ENCODE data around the gene SOWAHB. TPM values are rescaled to one million over a fixed set of nuclear protein-coding genes. Genes with fewer than 3 reads are reported as not detected.

The SOWAHB gene
- total RNA-seq, 1 experiment from 2014 or later, result 6.2 TPM

GRCh38 chr4:76886848-76887441 is 11.0 kb downstream of the SOWAHB start:
- no peaks in the 10 kb centered on the region for H3K79me2 ChIP-seq (ENCODE audit: low read depth)
- H3F3A ChIP-seq (ENCODE audit: insufficient read depth, low read depth), result no peaks in the 10 kb centered on the region; the same call in 1 of the 2 replicates
- ChIA-PET CTCF (no interaction called here), POLR2A (ENCODE audit: unreplicated experiment) (no interaction called here)
- H3K4me1 ChIP-seq (replicated peaks; ENCODE audit: insufficient read depth), result peaks cover 17% of the 10 kb centered on the region
- H4K20me1 ChIP-seq (ENCODE audit: insufficient read depth), result no peaks in the 10 kb centered on the region
- H3K9me3 ChIP-seq (ENCODE audit: insufficient read depth, low read depth), result no peaks in the 10 kb centered on the region
- intact Hi-C loops (cut with micrococcal nuclease; ENCODE audit: unreplicated experiment), result no loop called here
- H3K4me2 ChIP-seq, result no peak overlapping the region
- TF ChIP-seq EZH2 (IDR thresholded peaks at IDR 0.05; ENCODE audit: low read depth) (no peak), CTCF (conservative IDR thresholded peaks at IDR 0.05) (no peak)
- H2AFZ ChIP-seq, result no peak overlapping the region
- DNase-seq, result no peak
- no peak overlapping the region for H3K4me3 ChIP-seq
- H3K27me3 ChIP-seq (ENCODE audit: insufficient read depth, low read depth), result no peaks in the 10 kb centered on the region
- H3K27ac ChIP-seq, result no peak overlapping the region
- no peaks in the 10 kb centered on the region for H3K36me3 ChIP-seq (ENCODE audit: low read depth)
- no TSS peak for BruUV-seq (replicated peaks)
- no peaks in the 10 kb centered on the region; the same call in 1 of the 2 replicates for H3K9me2 ChIP-seq (ENCODE audit: insufficient read depth)

GRCh38 chr4:76886214-76886613 is 11.7 kb downstream of the SOWAHB start:
- intact Hi-C loops (cut with micrococcal nuclease; ENCODE audit: unreplicated experiment), result no loop called here
- no peak for DNase-seq
- Histone ChIP-seq H3F3A (ENCODE audit: insufficient read depth, low read depth) (no peaks in the 10 kb centered on the region), H3K9me2 (ENCODE audit: insufficient read depth) (no peaks in the 10 kb centered on the region), H3K4me1 (replicated peaks; ENCODE audit: insufficient read depth) (peaks cover 17% of the 10 kb centered on the region), H3K36me3 (ENCODE audit: low read depth) (no peaks in the 10 kb centered on the region), H3K4me2 (no peak overlapping the region), H3K27ac (no peak overlapping the region), H3K79me2 (ENCODE audit: low read depth) (no peaks in the 10 kb centered on the region), H3K27me3 (ENCODE audit: insufficient read depth, low read depth) (no peaks in the 10 kb centered on the region), H2AFZ (no peak overlapping the region), H3K4me3 (no peak overlapping the region), H4K20me1 (ENCODE audit: insufficient read depth) (no peaks in the 10 kb centered on the region), H3K9me3 (ENCODE audit: insufficient read depth, low read depth) (no peaks in the 10 kb centered on the region)
- CTCF ChIA-PET, result no interaction called here
- BruUV-seq (replicated peaks), result no TSS peak
- POLR2A ChIA-PET (ENCODE audit: unreplicated experiment), result no interaction called here
- TF ChIP-seq CTCF (conservative IDR thresholded peaks at IDR 0.05), result no peak
- TF ChIP-seq EZH2 (IDR thresholded peaks at IDR 0.05; ENCODE audit: low read depth), result no peak

GRCh38 chr4:76883147-76883546 is 14.8 kb downstream of the SOWAHB start:
- TF ChIP-seq EZH2 (IDR thresholded peaks at IDR 0.05; ENCODE audit: low read depth), result no peak
- no peak for TF ChIP-seq CTCF (conservative IDR thresholded peaks at IDR 0.05)
- intact Hi-C loops (cut with micrococcal nuclease; ENCODE audit: unreplicated experiment), result no loop called here
- H3K36me3 ChIP-seq (ENCODE audit: low read depth), result no peaks in the 10 kb centered on the region
- H3K27ac ChIP-seq, result no peak overlapping the region
- no peaks in the 10 kb centered on the region for H3K9me2 ChIP-seq (ENCODE audit: insufficient read depth)
- no peak overlapping the region for H3K4me3 ChIP-seq
- H3K9me3 ChIP-seq (ENCODE audit: insufficient read depth, low read depth), result no peaks in the 10 kb centered on the region
- H3K4me1 ChIP-seq (replicated peaks; ENCODE audit: insufficient read depth), result peaks cover 24% of the 10 kb centered on the region
- ChIA-PET POLR2A (ENCODE audit: unreplicated experiment) (interaction anchor here (0.6 kb wide), 1 partner anchor 14 kb away, joined by 4 read pairs; no protein-coding TSS in a partner anchor), CTCF (no interaction called here)
- no peaks in the 10 kb centered on the region for H3F3A ChIP-seq (ENCODE audit: insufficient read depth, low read depth)
- H3K27me3 ChIP-seq (ENCODE audit: insufficient read depth, low read depth), result no peaks in the 10 kb centered on the region
- no TSS peak for BruUV-seq (replicated peaks)
- DNase-seq, result no peak
- no peaks in the 10 kb centered on the region for H4K20me1 ChIP-seq (ENCODE audit: insufficient read depth)
- H3K4me2 ChIP-seq, result no peak overlapping the region
- no peak overlapping the region for H2AFZ ChIP-seq
- H3K79me2 ChIP-seq (ENCODE audit: low read depth), result no peaks in the 10 kb centered on the region
